SKM-1 treated with dmso at 0.1 percent for 144 hours (cell line): ENCODE measurements around the gene PODXL2.

Experiments used
- DNase-seq: peaks from one replicate; lab custom pipeline; 2025; ENCODE audit not compliant: unreplicated experiment; lab: John Stamatoyannopoulos, UW

The PODXL2 gene

DNA sequence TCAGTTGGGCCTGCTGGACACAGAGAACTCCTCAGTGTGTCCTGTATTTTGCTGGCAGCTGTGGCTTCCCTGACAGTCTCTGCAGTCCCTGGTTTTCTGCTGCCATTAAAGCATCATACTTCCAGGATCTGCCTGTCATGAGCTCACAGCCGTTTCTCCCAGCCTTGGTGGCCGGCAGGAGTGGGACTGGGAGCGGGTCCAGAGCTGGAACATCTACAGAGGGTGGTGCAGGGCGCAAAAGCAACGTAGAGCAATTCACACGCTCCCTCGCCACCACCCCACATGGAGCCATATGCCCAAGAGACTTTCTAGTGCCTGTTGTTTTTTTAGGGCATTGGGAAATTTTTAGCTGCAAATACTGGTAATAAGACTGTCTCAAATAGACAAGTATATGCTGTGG lies 77.3 kb downstream of the PODXL2 start:
- DNase-seq = no peak

DNA sequence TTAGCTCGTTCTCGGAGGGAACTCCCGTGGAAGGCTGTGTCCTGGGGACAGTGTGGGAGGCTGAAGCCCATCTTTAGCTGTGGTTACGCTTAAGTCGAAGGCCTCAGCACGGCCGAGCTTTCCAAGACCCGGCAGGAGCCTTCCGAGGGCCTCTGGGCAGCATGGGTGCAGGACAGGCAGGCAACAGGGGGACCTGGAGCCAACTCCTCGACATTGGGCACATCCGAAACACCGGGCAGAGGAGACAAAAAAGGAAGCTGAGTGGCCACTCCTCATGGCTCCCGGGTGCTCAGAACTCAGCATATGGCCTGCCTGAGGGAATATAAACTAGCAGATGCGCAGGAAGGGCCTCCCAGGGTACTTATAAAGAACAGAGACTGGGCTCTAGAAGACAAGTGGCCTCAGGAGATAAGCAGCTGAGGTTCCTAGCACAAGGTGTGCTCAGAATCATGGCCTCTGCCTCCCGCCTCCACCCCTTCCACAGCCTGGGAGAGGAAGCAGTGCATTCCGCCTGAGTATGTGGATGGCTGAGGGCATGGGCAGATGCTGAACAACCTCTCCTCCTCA lies 77.9 kb downstream of the PODXL2 start:
- DNase-seq = no peak

DNA sequence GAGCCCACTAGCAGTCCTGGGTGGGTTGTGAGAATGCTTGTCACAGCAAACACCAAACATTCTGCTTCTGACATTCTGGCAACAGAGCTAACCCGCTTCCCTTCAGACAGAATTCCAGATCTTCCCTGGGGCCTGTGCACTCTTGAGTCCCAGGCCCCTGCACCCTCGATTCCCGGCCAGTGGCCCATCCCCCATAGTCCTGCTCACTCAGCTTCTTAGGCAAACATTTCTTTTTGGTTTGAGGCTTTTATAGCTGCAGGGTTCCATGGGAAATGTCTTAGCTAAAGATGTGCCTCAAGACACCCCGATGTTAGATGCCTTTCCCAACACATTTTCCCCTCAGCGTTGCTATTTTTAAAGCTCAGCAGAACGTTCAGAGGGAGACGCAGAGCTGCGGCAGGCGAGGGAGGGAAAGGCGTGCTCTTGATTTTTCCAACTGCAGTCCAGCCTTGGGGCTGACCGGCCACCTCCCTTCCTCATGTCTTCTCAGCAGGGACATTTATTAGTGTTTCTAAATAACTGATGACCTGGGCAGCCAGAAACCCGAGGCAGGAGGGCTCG lies 78.9 kb downstream of the PODXL2 start:
- no peak for DNase-seq

DNA sequence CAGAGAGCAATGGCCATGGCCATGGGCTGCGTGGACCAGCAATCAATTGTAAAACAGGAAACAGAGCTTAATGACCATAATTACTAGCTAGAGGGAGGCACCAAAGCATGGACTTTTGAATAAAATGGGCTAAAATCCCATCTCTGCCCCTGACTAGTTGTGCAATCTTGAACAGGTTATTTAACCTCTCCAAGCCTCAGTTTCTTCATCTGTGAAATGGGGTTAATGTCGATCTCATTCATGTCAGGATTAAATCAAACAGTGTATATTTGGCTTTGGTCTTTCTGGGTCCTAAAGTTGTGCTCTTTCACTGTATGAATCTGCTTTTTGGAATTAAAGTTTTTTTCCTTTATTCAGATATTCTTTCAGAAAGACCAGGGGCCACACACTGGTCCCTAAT lies 79.9 kb downstream of the PODXL2 start:
- no peak for DNase-seq

DNA sequence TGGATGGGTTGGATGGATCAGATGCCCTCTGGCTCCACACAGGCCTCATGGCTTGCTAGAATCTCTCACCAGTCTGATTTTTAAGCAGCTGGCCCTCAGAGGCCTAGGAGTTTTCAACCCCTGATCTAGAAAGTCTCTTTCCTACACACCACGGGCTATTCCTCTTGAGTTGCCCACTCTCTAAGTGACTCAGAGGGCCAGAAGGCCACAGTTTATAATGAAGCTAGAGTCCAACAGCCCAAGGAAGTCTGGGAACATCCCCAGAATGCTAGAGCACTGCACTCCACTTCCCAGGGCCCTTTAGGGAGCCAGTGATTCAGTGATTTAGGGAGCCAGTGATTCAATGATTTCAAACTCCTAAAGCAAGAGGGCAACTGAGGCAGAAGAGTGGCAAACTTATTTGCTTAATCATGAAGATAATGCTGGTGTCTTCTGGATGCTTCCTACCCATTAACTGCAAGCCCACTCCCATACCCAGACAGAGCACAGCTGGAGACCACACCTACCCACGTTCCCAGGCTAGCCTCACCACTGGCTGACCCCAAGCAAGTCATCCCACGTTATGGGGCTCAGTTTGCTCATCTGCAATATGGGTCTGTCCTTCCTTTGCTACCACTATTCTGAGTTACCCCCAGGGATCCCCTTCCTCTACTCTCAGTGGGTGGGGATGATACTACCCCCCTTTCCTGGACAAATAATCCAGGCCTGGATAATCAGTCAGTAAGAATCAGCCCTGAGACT lies 80.5 kb downstream of the PODXL2 start:
- no peak for DNase-seq

DNA sequence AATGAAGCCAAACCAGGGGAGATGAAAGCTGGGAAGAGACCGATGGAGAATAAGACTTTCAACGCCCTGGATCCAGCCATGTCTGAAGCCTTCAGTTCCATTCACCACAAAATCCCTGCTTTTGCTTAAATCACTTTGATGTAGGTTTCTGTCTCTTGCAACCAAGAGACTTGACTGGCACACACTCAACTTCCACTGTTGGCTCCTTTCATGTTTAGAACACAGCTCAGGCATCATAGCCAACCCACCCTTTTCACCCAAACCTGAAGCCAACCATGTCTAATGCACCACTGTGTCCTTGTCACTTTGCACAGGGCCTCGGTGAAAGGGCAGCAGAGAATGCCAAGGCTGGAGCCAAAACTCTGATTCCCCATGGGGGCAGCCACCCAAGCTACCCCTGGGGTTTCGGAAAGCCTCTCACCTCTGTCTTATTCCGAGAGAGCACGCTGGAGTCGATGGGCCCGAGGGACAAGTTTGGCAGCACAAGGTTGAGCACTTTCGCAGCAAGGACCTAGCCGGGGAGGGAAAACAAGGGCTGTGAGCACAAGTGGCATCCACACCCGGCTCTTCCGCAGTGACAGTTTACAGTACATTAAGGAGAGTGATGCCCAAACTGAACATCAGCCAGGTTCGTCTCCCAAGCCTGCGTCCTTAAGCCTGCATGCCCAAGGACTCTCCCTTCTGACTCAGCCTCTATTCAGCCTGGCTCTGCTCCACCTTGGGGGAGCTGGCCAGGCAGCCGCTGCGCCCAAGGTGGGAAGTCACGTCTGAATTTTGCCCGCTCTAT lies 81.4 kb downstream of the PODXL2 start:
- DNase-seq = no peak

DNA sequence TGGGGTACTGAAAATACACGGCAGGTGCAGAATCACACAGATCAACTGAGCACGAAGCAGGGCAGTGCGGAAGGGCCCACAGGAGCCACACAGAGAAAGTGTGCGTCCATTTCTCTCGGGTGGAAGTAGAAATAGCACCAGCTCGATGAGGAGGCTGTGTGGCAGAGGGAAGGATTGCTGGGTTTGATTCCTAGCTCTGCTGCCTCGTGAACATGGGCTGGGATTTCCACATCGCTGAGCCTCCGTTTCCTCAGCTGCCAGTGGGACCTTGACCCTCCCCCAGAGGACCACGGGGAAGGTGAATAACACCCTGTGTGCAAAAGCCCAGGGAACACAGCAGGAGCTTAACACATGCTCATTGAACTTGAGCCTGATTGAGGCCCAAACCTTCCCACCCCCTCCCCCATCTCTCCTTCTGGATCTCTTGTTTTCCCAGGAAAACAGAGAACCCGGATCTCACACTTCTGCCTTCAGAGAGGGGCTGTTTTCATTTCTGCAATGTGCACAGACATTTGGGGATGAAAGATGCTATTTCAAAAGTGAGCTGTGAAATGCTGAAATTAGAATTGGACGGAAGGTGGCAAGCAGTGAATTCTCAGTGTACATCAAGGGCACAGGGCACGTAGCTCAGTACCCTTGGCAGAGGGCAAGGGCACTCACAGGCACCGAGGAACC lies 82.2 kb downstream of the PODXL2 start:
- no peak for DNase-seq

DNA sequence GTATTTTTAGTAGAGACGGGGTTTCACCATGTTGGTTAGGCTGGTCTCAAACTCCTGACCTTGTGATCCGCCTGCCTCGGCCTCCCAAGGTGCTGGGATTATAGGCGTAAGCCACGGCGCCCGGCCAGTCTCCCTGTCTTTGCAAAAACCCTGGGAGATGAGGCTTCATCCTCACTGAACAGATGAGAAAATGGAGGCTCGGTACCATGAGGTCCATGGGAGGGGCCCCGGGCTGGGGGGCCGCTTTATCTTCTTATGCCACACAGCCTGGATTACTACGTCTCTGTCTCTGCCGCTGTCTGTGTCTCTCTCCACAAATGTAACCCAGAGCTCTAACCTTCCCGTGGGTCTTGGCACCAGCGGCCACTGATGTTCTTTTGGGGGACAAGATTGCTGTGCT lies 82.9 kb downstream of the PODXL2 start:
- no peak for DNase-seq

DNA sequence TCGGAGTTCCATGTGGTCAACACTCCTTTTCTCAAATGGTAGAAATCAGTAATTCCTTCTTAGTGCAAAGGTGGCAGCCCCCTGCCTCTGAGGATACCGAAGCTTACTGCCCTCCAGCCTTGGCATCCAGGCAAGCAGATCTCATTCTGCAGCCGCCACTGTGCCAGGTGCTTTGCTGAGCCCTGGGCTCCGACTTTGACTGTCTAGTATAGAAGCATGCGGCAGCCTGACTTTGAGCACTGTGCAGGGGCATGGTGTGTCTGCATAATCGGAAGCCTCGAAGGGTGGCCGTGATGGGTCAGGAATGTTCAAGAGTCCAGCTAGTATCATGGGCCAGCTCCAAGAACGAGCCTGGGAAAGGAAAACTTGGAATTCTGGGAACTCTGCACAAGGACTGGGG lies 83.5 kb downstream of the PODXL2 start:
- no peak for DNase-seq

DNA sequence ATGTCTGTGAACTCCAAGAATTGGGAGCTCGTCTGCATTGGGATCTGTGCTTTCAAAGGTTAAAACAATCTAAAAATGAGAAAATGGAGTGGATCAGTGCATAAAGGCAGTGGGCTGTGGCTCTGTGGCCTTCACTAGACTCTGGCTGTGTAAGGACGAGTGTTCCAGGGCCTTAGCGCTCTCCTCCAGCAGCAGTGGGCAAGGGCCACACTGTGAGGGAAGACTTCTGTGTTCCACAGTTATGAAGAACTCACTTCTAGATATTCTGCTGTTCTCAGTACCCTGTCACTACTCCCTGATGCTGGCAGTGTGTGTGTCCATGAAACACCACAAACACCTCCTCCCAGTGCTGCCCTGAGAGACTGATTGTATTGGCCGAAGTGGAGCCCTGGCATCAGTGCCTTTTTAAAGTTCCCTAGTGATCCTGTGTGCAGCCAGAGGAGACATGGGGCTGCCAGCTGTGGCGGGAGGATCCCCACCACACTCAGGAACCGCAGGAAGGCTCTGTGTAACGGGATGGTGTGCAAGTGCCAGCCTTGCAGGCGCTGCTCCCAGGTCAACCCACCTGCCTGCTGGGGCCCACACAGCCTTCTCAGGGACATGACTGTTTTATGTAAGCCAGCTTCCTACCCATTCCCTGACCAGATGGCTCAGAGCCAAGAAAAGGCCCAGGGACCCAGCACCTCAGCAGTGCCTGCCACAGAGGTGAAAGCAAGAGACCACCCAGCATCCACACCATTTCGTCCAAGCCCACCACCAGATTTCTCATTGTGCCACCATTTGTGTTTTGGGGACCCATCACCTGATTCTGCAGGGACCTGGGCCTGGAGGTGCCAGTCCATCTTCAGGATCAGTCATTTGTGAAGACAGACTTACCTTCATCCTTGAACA lies 84.1 kb downstream of the PODXL2 start:
- DNase-seq = no peak

DNA sequence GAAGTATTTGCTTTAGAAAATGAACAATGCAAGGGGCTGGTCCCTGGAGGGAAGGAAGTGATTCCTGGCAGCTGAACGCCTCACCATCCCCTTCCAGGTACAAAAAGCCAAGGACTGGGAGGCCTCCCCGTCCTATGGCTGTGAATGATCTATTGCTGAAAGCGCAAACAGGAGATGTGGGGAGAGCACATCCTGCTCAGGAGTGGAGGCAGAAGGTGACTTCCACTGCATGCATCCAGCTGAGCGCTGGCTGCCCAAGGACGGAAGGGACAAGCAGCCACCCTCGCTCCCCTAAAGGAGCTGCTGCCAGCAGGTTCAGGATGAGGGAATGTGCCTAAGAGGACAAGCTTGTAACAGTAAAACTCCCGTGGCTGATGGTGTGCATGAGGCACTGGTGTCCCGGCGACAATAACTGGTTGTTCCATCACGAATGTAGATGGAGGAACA lies 85.2 kb downstream of the PODXL2 start:
- DNase-seq = no peak

DNA sequence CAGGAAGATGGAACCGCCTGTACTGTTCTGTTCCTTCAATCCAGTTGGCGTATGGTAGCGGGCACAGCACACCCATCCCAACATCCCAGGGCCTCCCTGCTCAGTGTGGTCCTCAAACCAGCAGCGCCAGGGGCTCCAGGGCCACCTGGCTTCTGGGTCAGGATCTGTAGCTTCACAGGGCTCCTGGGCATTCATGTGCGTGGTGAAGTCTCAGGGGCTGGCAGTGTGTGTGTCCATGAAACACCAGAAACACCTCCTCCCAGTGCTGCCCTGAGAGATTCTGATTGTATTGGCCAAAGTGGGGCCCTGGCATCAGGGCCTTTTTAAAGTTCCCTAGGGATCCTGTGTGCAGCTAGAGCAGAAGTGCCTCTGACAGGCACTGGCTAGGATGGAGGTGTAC lies 85.9 kb downstream of the PODXL2 start:
- DNase-seq = no peak

DNA sequence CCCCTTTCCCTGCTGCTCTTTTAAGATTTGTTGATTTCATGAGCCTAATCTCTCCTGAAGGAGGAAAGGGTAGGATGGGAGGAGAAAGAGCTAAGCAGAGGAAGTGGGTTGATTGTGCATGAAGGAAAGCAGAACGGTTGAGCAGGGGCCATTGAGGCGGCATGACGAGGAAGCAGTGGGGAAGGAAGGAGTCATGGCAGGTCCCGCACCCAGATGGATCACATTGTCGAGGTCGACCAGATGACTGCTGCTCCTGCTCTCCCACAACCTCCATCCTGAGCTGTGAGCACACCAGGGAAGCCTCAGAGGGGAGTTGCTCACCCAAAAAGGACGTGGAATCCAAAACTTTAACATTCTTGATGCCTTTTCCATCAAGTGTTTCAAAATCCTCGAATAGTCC lies 86.5 kb downstream of the PODXL2 start:
- no peak for DNase-seq

DNA sequence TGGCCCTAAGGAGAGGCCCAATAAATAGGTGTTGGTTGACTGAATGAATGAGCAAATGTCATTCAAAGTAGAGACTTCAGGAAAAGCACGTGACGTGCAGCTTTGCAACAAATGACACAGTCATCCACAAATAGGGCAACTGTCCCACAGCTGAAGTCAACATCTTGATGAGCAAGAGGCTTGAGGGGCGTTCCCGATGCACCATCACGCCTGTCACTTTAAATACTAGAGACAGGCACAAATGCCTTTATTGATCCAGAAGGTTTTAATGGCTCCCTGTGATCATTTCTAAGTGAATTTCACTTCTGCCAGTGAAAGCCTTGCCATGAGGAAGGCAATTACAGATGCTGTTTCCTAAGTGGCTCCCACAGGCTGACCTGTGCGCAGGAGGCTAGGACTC lies 87.4 kb downstream of the PODXL2 start:
- no peak for DNase-seq

DNA sequence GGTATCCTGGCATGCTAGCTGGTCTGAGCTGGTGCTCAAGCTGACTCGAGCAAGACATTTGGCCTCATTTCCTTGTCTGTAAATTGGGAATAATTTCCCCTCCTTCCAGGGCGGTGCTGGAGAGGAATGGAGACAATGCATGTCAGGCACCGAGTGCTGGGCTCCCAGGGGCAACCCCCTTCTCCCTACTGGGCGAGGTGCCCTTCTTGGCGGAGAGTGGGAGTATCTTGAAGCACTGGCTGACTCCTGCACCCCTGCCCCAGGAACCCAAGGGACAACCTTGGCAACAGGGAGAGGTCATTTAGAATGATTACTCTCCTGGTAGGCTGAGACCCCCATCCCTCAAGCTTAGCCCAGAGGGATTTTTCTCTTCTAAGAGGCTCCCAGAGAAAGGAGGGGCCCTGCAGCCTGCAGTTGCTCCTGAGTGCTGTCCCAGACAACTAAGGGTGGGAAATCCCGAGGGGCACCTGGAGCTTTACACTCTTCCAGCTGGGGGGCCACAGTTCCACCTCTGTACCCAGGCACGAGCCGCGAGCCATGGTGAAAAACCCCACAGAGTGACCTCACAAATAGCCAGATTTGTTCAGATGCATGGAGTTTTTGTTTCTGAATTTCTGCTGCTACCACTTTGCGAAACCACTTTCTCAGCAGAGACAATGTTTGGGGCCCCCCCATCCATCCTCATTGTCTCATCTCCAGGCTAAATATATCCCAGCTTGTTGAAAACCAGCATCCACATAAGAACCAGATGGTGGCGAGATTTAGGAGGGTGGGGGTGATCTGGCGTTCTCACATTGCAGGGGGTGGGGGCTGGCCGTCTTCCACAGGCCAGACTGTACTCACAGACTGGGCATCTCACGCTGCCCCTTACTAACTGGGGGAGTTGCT lies 88.6 kb downstream of the PODXL2 start:
- no peak for DNase-seq

DNA sequence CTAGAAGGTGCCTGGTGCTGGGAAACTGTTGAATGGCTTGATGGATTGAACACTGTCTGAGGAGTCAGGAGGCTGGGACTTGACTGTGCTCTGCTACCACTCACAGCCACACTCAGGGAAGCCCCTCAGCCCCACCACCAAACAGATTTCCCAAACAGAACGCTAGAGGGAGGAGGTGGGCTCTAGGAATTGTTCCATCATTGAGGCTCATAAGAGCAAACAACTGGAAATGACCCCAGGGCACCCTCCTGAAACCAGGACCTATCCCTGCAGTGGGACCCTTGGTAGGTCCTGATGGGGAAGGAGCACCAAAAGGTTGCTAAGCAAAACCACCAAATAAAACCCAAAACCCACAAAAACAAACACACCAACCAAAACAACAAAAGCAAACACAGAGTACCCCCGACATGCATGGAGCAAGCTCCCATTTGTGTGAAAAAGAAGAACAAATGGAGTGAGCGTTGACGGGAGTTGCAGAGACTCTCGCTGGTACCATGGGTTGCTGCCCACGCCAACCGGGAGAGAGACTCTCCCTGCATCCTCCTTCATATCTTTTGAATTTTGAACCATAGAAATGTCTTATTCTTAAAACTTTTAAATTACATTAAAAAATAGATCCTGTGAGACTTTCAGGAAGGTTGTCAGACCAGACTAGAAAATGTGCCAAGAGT lies 89.4 kb downstream of the PODXL2 start:
- DNase-seq = no peak

DNA sequence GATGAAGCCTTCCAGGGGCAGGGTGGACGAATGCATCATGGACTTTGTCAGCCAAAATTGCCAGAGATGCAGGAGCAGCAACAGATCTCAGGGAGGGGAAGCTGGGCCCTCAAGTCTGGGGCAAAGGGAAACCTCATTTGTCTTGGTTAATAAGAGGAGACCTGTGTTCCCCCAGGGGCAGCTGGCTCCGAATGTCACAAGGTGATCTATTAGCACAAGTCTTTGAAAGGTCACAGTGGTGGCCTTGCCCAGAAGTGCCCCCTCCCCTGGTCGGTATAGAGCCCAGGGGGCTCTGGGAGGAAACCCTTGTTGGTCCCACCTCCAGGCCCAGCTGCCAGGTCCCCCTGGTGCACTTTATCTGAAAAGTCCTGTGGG lies 89.9 kb downstream of the PODXL2 start:
- no peak for DNase-seq

DNA sequence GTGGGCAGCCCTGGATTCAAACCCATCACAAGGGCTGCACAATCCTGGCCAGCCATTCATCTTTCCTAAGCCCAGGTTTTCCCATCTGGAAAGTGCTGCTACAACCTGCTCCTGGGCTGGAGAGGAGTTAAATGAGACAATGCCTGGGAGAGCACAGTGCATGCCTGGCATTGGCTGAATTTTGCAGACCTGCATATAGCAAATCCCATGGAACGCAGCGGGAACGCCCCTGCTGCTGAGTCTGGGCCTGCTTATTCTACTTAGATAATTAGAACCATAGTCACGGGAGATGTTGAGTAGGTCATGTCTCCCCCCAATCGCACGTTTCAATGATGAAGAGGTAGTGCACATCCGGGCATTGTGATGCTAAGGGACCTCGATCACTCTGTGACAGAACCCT lies 90.4 kb downstream of the PODXL2 start:
- DNase-seq = no peak
